GM18511 (cell line): Measurements from ENCODE around the gene SSC5D.
A peak's percentile ranks its signal among the peaks of the same experiment; 100 is the strongest.
"Not testable (repeated sequence)": the region's sequence is repeated elsewhere in the genome, so short reads cannot be mapped to it uniquely, and the experiment has no call there.

ENCODE experiments used
- ATAC-seq: cut with Tn5 transposase; IDR thresholded peaks from one replicate; pipeline ENCODE4 v1.9.1; 2021; ENCODE audit warnings: mild to moderate bottlenecking, moderate library complexity; ENCODE audit not compliant: unreplicated experiment

Gene SSC5D

DNA sequence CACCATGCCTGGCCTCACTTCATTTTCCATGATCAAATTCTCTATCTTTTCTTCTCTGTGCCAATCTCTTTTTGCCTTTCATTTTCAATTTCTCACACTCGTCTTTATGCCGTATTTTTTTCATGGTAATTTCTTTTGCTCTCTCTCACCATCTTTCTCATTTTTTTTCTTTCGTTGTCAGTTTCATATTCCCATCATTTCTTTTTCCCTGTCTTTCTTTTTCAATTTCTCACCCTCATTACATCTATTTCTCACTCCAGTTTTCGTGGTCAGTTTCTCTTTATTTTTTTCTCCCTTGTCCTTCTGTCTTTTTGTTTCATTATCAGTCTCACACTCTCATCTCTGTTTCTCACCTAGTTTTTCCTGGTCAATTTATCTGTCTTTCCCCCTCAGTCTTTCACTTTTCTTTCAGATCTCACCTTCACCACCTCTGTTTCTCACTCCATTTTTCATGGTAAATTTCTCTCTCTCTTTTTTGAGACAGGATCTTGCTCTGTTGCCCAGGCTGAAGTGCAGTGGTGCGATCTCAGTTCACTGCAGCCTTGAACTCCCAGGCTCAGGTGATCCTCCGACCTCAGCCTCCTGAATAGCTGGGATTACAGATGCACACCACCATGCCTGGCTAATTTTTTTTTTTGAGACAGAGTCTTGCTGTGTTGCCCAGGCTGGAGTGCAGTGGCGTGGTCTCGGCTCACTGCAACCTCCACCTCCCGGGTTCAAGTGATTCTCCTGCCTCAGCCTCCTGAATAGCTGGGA lies 14.1 kb downstream of the SSC5D start:
- ATAC-seq = no peak

DNA sequence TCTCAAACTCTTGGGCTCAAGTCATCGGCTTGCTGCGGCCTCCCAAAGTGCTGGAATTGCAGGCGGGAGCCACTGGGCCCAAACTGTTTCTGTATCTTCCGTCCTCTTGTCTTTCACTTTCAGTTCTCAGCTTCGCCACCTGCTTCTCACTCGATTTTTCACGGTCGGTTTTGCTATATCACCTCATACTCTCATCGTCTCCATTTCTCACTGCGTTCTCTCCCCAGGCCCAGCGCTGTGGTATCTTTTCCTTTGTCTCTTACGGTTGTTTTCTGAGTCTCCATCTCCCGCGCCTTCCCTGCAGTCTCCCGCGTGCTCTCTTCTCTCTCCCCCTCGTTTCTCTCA lies 14.9 kb downstream of the SSC5D start:
- ATAC-seq = no peak

DNA sequence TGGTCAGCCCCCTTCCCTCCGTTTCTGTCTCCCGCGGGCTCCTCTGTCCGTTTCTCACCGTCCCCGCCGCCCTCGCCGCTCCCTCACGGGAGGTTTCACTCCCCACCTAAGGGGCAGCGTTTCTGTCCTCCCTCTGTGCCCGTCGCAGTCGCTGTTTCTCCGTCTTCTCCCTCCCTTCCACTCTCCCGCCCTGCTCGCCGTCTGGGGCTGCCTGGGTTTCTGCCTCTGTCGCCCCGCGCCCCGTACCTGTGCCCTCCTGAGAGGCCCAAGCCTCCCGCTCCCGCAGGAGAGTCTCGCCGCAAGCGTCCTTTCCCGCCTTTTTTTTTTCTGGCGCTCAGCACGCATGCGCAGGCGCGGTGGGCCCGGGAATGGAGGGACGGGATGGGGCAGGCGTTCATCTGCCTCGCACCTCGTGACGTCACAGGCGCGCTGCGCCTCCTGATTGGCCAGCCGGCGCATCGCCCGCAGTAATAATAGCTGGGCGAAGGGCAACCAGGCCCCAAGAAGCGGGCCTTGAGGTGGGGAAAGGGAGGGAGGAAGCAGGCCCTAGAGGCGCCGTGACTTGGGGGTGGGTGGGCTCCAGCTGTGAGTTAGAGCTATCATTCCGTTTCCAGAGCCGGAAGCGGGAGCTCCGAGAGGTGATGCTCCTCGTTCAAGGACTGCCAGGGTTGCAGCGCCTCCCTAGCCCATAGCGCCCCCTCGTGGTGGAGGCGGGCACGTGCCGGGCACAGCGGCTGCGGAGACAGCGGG lies 15.4 kb downstream of the SSC5D start:
- peak; percentile 96 for ATAC-seq

DNA sequence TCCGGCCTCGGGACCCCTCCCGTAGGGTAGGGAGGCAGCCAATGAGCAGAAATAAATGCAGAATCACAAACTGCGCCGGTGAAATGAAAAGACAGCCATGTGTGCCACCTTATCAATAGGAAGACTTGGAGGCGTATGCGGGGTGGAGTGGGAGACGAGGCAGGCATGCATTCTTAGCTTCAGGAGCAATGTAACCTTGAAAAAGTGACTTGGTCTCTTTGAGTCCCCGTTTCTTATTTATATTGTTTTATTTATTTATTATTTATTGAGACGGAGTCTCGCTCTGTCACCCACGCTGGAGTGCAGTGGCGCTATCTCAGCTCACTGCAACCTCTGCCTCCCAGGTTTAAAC lies 16.0 kb downstream of the SSC5D start:
- no peak for ATAC-seq

DNA sequence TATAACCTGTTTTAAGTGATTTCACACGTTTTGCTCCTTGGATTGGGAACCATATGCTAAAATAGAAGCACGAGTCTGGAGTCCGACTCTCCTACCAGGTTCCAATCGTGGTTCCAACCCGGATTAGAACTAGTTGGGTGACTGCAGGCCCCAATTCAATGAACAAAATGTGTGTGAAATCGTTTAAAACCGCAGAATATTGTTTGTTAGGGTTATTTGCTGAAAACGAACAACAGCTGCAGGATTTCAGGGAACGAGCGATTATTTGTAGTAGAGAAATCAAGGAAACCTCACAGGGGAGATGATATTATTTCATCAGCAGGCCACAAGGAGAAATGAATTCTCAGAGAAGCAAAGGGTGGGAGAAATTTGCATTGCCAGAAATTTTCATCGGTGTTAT lies 16.7 kb downstream of the SSC5D start:
- no peak for ATAC-seq

DNA sequence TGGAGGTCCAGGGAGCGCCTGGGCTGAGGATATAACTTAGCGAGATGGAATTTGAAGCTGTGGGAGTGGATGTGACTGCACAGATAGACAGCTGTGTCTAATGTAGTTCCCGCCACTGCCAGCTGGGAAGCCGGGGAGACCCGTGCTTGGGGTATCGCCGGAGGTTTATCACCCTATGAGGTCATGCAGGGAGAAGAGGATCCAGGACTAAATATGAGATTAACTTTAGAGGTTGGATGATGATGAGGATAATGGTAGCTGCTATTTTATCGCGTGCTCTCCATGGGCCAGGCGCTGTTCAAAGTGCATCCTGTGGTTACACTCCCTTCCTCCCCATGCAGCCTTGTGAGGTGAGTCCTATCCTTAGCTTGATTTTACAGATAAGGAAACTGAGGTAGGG lies 19.9 kb downstream of the SSC5D start:
- ATAC-seq = no peak

DNA sequence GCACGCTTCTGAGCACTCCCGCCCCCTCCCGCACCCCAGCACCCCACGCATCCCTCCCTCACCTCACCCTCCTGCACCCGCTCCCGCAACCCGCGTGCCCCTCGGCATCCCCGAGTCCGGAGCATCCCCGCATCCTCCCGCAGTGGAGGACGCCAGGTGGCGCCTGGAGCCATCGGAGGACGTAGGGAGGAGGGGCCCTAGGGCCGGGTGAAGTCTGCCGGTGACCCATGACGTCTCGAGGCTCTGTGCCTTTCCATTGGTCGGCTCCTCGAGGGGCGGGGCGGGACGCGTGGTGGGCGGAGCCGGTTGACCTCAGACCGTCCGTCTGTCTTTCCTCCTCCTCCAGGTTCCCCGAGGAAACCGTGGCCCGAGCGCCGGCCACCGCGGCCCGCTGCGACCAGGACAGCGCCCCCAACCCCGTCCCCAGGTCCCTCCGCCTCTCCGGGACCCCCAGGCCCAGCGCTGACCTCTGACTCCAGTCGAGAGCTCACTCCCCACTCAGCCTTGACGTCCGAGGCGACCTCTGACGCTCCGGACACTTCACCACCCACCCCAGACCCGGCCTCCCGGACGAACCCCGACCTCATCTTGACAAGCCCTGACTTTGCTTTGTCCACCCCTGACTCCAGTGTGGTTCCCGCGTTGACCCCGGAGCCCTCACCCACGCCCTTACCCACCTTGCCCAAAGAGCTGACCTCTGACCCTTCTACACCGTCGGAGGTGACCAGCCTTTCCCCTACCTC lies 28.8 kb downstream of the SSC5D start:
- ATAC-seq = peak; percentile 99

DNA sequence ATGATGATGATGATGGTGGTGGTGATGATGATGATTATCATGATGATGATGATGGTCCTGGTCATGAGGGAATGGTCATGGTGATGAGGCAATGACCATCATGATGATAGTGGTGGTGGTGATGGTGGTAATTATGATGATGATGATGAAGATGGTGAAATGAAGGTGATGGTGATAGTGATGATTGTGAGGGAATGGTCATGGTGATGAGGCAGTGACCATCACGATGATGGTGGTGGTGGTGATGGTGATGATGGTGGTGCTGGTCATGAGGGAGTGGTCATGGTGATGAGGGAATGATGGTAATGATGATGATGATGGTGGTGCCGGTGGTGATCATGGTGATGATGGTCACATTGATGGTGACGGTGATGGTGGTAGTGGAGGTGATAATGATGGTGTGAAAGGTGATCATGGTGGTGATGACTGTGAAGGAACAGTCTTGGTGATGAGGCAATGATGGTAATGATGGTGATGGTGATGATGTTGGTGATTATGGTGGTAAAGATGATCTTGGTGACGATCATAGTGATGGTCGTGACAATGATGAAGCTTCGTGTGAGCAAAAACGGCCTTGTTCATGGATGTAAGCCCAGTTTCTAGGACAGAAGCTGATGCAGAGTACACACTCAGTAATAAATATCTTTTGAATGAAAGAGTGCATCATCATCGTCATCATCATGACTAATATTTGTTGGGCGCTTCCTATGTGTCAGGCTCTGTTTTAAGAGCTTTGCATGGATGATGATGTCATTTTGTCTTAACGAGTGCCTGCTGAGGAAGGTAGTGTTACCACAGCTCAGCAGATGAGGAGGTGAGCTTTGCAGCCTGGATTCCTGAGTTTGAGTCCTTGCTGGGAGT lies 31.4 kb downstream of the SSC5D start:
- ATAC-seq = no peak

DNA sequence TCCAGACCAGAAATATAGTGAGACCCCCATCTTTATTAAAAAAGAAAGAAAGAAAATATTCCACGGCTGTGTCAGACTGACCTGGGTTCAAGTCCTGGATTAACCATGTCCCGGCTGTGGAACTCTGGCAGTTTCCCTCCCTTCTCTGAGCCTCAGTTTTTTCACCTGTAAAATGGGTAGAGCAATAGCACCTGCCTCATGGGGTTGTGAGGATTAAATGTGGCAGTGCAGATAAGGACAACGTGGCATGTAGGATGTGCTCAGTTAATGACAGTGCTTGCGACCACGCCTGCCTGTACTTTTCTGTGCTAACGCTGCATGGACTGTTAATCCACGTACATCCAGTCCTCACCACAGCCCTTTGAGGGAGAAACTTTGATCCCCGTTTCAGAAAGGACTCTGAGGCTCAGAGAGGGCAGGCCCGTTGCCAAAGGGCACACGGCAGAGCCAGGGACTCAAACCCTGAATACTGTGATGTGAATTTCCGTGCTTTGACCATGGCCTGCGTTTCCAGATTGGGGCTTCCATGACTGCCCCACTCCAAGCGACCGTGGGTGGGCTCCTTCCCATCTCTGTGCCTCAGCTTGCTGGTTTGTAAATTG lies 32.6 kb downstream of the SSC5D start:
- ATAC-seq = no peak

DNA sequence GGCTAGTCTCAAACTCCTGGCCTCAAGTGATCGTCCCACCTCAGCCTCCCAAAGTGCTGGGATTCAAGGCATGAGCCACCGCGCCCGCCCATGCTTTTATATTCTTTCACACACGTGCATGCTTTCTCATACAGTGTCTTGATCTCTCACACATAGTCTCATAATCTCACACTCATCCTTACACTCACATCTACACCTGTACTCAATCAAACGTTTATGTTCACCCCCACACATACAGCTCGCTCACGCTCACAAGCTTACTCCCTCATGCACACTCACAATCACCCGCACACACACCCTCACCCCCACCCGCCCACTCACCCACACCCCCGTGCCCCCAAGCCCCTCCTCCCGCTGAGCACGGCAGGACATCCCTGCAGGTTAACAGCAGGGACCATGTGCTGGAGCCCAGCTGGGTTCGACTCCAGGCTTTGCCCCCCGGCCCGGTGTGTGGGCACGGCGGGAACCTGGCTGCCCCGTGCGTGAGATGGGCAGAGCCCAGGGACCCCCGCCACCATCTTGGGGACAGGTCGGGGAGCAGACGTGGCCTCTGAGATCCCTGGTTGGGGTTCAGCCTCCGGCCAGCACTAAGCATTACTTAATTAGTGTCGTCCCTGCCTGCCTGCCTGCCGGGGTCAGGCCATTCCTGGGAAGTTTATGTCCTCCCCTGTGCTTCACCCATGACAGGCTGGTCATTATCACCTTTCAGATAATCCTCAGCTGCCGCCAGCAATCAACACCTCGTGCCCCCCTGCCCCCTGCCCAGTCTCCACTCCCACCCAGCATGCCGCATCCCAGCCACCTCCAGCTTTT lies 37.3 kb downstream of the SSC5D start:
- no peak for ATAC-seq

DNA sequence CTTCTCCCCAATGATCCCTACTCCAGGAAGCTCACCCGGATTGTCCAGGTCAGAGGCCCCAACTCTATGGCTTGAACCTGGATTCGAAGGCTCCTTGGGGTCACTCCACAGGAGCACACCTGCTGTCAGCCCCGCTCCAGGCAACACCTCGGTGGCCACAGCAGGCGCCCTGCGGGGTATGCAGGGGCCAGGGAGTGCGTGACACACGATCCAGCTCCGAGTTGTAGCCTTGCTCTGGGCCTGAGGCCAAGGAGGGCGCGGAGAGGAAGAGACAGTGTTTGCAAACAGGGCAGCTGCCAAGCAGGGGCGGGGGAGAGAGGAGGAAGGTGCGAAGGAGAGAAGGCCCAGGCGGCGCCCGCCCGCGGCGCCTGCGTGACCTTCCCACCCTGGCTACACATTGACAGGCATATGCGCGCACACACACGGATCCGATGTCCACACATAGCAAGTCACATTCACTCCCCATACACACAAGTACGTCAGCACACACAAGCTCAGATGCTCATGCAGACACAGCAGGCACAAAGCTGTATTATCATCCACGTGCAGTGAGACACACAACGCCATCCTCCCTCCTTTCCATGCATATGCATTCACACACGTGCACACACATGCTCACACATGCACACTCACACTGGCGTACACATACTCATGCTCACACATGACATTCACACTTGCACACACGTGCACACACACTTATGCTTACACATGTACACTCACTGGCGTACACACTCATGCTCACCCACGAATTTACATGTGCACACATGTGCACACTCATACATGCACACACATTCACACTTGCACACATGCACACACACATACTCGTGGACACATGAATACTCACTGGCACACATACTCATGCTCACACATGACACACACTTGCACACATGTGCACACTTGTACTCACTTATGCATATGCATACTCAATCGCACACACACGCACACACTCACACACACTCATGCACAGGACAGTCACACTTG lies 38.3 kb downstream of the SSC5D start:
- no peak for ATAC-seq

DNA sequence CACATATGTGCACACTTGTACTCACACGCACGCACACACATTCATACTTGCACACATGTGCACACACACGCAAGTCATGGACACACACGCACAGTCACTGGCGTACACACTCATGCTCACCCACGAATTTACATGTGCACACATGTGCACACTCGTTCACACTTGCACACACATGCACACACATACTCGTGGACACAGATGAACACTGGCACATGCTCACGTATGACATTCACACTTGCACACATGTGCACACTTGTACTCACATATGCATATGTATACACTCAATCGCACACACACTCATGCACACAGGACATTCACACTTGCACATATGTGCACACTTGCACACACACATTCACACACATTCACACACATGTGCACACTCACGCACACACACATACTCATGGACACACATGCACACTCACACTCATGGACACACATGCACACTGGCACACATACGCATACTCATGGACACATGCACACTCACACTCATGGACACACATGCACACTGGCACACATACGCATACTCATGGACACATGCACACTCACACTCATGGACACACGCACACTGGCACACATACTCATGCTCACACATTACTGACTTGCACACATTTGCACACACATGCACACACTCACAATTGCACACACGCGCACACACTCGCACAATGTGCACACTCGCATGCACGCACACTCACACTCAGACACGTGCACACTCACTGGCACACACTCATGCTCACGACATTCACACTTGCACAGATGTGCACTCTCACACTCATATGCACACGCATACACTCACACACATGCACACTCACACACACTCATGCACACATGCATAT lies 39.2 kb downstream of the SSC5D start:
- ATAC-seq = no peak

DNA sequence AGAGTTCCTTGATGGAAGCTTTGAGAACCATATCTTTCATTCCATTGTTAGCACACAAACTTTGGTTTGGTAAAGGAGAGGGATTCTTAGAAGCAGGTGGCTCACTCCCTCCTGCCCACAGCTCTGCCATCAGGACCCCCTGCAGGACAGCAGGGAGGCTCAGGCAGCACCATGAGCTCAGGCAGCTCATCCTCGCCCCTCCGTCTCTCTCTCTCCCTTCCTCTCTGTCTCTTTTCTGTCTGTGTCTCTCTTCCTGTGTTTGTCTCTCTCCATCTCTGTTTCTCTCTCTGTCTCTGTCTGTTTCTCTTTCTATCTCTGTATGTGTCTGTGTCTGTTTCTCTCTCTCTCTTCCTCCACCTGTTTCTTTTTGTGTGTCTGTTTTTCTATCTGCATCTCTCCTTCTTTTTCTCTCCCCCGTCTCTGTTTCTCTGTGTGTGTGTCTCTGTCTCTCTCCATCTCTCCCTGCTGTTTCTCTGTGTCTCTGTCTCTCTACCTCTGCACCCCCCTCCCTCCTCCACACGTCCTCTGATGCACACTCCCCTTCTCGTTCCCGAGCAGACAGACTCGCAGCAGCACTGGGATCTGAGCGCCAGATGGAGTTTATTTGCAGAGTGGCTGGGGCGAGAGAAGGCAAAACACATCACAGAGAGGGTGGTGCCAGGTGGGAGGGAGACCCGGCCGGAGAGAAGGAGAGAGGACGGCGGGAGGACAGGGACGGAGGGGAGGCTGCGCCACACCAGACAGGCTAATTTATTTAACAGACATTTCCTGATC lies 40.0 kb downstream of the SSC5D start:
- no peak for ATAC-seq

DNA sequence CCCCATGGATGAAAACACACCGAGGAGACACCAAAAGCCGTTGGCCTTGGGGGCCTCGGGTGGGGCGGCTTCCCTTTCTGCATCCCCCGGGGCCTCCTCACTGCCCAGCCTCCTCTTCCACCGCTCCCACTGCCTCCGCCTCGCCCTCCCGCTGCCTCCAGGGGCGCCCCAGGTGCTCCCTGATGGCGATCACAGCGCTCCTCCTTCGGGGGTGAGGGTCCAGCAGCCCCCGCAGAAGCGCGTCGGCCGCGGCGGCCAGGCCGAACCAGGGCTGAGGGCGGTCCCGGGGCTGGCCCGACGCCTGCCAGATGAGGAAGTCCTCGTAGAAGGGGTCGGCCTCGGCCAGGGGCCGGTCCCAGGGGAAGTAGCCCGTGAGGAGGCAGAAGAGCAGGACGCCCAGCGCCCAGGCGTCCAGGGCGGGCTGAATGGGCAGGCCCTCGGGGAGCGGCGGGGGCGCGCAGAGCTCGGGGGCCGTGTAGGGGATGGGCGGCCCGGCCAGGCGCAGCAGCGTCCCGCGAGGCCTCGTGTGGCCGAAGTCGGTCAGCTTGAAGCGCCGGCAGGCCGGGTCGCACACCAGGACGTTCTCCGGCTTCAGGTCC lies 41.5 kb downstream of the SSC5D start:
- ATAC-seq = no peak

DNA sequence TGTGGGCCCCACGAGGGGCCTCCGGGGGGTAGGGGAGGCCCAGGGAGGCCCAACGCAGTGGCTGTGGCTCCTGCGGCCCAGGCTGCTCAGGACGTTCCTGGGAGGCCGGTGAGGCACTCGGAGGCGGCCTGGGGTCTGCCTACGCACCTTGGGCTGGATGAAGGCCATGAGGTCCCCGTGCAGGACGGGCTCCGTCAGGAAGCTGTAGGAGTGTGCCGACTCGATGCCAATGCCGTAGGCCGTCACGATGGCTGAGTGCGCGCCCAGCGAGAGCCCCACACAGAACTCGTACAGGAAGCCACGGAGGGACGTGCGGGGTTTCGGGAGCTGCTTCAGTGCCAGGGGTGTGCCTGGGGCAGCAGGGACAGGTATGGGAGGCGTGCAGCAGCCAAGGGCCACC lies 42.8 kb downstream of the SSC5D start:
- ATAC-seq = no peak

DNA sequence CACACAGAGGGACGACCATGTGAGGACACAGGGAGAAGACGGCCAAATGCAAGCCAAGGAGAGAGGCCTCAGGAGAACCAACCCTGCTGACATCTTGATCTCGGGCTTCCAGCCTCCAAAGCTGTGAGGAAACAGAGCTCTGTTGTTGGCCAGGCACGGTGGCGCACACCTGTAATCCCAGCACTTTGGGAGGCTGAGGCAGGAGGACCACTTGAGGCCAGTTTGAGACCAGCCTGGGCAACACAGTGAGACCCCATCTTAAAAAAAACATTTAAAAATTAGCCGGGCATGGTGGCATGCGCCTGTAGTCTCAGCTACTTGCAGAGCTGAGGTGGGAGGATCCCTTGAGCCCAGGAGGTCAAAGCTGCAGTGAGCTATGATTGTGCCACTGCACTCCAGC lies 46.0 kb downstream of the SSC5D start:
- not testable (repeated sequence) for ATAC-seq
